Activated CD8-positive, alpha-beta T cell treated with anti-CD3 and anti-CD28 coated beads, Interleukin-2, amount 10 ng/mL, durations not matched to agents 7 days and 5 days (primary cell): ENCODE measurements around the gene PLEK2. TPM values are rescaled to one million over a fixed set of nuclear protein-coding genes. Genes with fewer than 3 reads are reported as not detected.

Experiments
- ATAC-seq: fragments of 150-1000 bp; cut with Tn5 transposase; one replicate; pipeline ENCODE4 v1.10.0; 2021; ENCODE audit warnings: moderate library complexity
- CTCF ChIA-PET: fragments of 350-600 bp; sonication (Branson Sonifier 250); formaldehyde crosslinking; loops from one replicate; lab custom pipeline; 2021; ENCODE audit warnings: antibody characterized with exemption; lab: Charles Lee
- POLR2A ChIA-PET: fragments of 350-600 bp; sonication (Branson Sonifier 250); formaldehyde crosslinking; loops from one replicate; lab custom pipeline; 2021; ENCODE audit warnings: antibody characterized with exemption; lab: Charles Lee
- DNase-seq: peaks from one replicate; pipeline ENCODE4 v3.0.0-alpha.2; 2020
- H3K27ac Mint-ChIP-seq: one replicate; pipeline ENCODE4 v1.8.0; 2021; ENCODE audit warnings: mild to moderate bottlenecking, mixed read lengths
- H3K27me3 Mint-ChIP-seq: one replicate; pipeline ENCODE4 v1.8.0; 2021; ENCODE audit warnings: low read depth, mixed read lengths
- H3K36me3 Mint-ChIP-seq: one replicate; pipeline ENCODE4 v1.8.0; 2021; ENCODE audit warnings: low read depth, mixed read lengths
- H3K4me1 Mint-ChIP-seq: one replicate; pipeline ENCODE4 v1.8.0; 2021; ENCODE audit warnings: low read depth, mixed read lengths
- H3K4me3 Mint-ChIP-seq: one replicate; pipeline ENCODE4 v1.8.0; 2021; ENCODE audit warnings: mild to moderate bottlenecking, mixed read lengths
- H3K9me3 Mint-ChIP-seq: one replicate; pipeline ENCODE4 v1.8.0; 2022; ENCODE audit warnings: mixed read lengths; ENCODE audit not compliant: insufficient read depth
- total RNA-seq, 2 experiments: library from RNA; stranded (reverse); gene quantifications; one replicate each; pipeline ENCODE4 v1.2.3, GENCODE V29; 2021

PLEK2 gene
- total RNA-seq, 2 experiments from 2014 or later = not detected

GRCh38 chr14:67395876-67396189 lies 16.1 kb downstream of the PLEK2 start:
- Mint-ChIP-seq H3K9me3 (no peaks in the 10 kb centered on the region), H3K36me3 (no peaks in the 10 kb centered on the region), H3K27me3 (peaks cover 10% of the 10 kb centered on the region), H3K27ac (no peak overlapping the region), H3K4me3 (no peak overlapping the region), H3K4me1 (peaks cover 3% of the 10 kb centered on the region)
- no peak for DNase-seq
- no peak for ATAC-seq
- POLR2A ChIA-PET = no interaction called here
- CTCF ChIA-PET = no interaction called here

- no peak overlapping the region for H3K4me3 Mint-ChIP-seq
- H3K27me3 Mint-ChIP-seq = peaks cover 8% of the 10 kb centered on the region
- H3K4me1 Mint-ChIP-seq = peaks cover 3% of the 10 kb centered on the region
- ChIA-PET CTCF (no interaction called here), POLR2A (no interaction called here)
- DNase-seq (no peak), ATAC-seq (no peak)
- no peaks in the 10 kb centered on the region for H3K9me3 Mint-ChIP-seq
- H3K36me3 Mint-ChIP-seq = no peaks in the 10 kb centered on the region
- H3K27ac Mint-ChIP-seq = no peak overlapping the region
Observed at GRCh38 chr14:67395086-67395875, 16.7 kb downstream of the PLEK2 start.

GRCh38 chr14:67393689-67394088 lies 18.3 kb downstream of the PLEK2 start:
- Mint-ChIP-seq H3K27me3 (peaks cover 3% of the 10 kb centered on the region), H3K36me3 (no peaks in the 10 kb centered on the region)

GRCh38 chr14:67392800-67393199 lies 19.2 kb downstream of the PLEK2 start:
- DNase-seq (no peak), ATAC-seq (no peak)
- Mint-ChIP-seq H3K27ac (no peak overlapping the region), H3K27me3 (peaks cover 3% of the 10 kb centered on the region), H3K4me3 (no peak overlapping the region), H3K36me3 (no peaks in the 10 kb centered on the region), H3K4me1 (peaks cover 3% of the 10 kb centered on the region), H3K9me3 (no peaks in the 10 kb centered on the region)
- POLR2A ChIA-PET = no interaction called here
- CTCF ChIA-PET = no interaction called here

More at GRCh38 chr14:67393689-67394088, 18.3 kb downstream of the PLEK2 start:
- POLR2A ChIA-PET = no interaction called here
- DNase-seq (no peak), ATAC-seq (no peak)
- Mint-ChIP-seq H3K9me3 (no peaks in the 10 kb centered on the region), H3K27ac (no peak overlapping the region), H3K4me1 (peaks cover 3% of the 10 kb centered on the region), H3K4me3 (no peak overlapping the region)
- CTCF ChIA-PET = no interaction called here

GRCh38 chr14:67392123-67392522 lies 19.8 kb downstream of the PLEK2 start:
- H3K27ac Mint-ChIP-seq = no peak overlapping the region

GRCh38 chr14:67391268-67391667 lies 20.7 kb downstream of the PLEK2 start:
- Mint-ChIP-seq H3K9me3 (no peaks in the 10 kb centered on the region), H3K4me3 (no peak overlapping the region), H3K27me3 (no peaks in the 10 kb centered on the region), H3K36me3 (peaks cover 12% of the 10 kb centered on the region), H3K27ac (no peak overlapping the region), H3K4me1 (peaks cover 3% of the 10 kb centered on the region)
- ChIA-PET POLR2A (no interaction called here), CTCF (interaction anchor here (0.6 to 0.9 kb wide), 2 partner anchors 180 to 190 kb away, joined by 3 read pairs; no protein-coding TSS in a partner anchor)
- ATAC-seq (no peak), DNase-seq (no peak)

More at GRCh38 chr14:67392123-67392522, 19.8 kb downstream of the PLEK2 start:
- Mint-ChIP-seq H3K4me1 (peaks cover 3% of the 10 kb centered on the region), H3K27me3 (peaks cover under 1% of the 10 kb centered on the region), H3K9me3 (no peaks in the 10 kb centered on the region), H3K4me3 (no peak overlapping the region), H3K36me3 (peaks cover 4% of the 10 kb centered on the region)
- POLR2A ChIA-PET = no interaction called here
- no peak for ATAC-seq
- no peak for DNase-seq
- CTCF ChIA-PET = no interaction called here

GRCh38 chr14:67389811-67390534 lies 22.0 kb downstream of the PLEK2 start:
- Mint-ChIP-seq H3K4me1 (peaks cover 3% of the 10 kb centered on the region), H3K9me3 (no peaks in the 10 kb centered on the region), H3K36me3 (peaks cover 22% of the 10 kb centered on the region), H3K4me3 (no peak overlapping the region), H3K27me3 (no peaks in the 10 kb centered on the region), H3K27ac (no peak overlapping the region)
- ChIA-PET CTCF (interaction anchor here (1.0 kb wide), 1 partner anchor 30 kb away, joined by 3 read pairs; the partner anchor contains the start of genes ATP6V1D and EIF2S1), POLR2A (no interaction called here)
- ATAC-seq (no peak), DNase-seq (no peak)

GRCh38 chr14:67389275-67389674 lies 22.7 kb downstream of the PLEK2 start:
- CTCF ChIA-PET = no interaction called here
- no peak for DNase-seq
- H3K27ac Mint-ChIP-seq = no peak overlapping the region
- H3K4me3 Mint-ChIP-seq = no peak overlapping the region
- peaks cover 3% of the 10 kb centered on the region for H3K4me1 Mint-ChIP-seq
- no peak for ATAC-seq
- H3K36me3 Mint-ChIP-seq = peaks cover 29% of the 10 kb centered on the region
- H3K27me3 Mint-ChIP-seq = no peaks in the 10 kb centered on the region
- POLR2A ChIA-PET = no interaction called here
- no peaks in the 10 kb centered on the region for H3K9me3 Mint-ChIP-seq

GRCh38 chr14:67387195-67387594 lies 24.8 kb downstream of the PLEK2 start:
- Mint-ChIP-seq H3K9me3 (no peaks in the 10 kb centered on the region), H3K4me1 (peaks cover 3% of the 10 kb centered on the region), H3K27me3 (no peaks in the 10 kb centered on the region), H3K4me3 (no peak overlapping the region), H3K36me3 (peaks cover 43% of the 10 kb centered on the region), H3K27ac (no peak overlapping the region)
- no peak for ATAC-seq
- ChIA-PET CTCF (interaction anchor here (1.8 kb wide), 1 partner anchor 27 kb away, joined by 8 read pairs; the partner anchor contains the start of genes ATP6V1D and EIF2S1), POLR2A (no interaction called here)
- no peak for DNase-seq

- Mint-ChIP-seq H3K36me3 (peaks cover 53% of the 10 kb centered on the region), H3K27ac (peak overlapping the region; percentile 55), H3K4me1 (no peaks in the 10 kb centered on the region), H3K27me3 (no peaks in the 10 kb centered on the region), H3K4me3 (no peak overlapping the region), H3K9me3 (no peaks in the 10 kb centered on the region)
- CTCF ChIA-PET = interaction anchor here (0.8 to 1.4 kb wide), 3 partner anchors 9 to 29 kb away, joined by 3 read pairs; partner anchors contain the start of gene EIF2S1
- ATAC-seq (no peak), DNase-seq (no peak)
- POLR2A ChIA-PET = no interaction called here
Observed at GRCh38 chr14:67385618-67386017, 26.3 kb downstream of the PLEK2 start.

- Mint-ChIP-seq H3K36me3 (peaks cover 58% of the 10 kb centered on the region), H3K27ac (no peak overlapping the region), H3K4me1 (no peaks in the 10 kb centered on the region), H3K27me3 (no peaks in the 10 kb centered on the region), H3K9me3 (no peaks in the 10 kb centered on the region), H3K4me3 (no peak overlapping the region)
- no peak for ATAC-seq
- ChIA-PET POLR2A (no interaction called here), CTCF (interaction anchor here (1.2 to 1.4 kb wide), 3 partner anchors 25 to 43 kb away, joined by 3 read pairs; partner anchors contain the start of gene EIF2S1)
- DNase-seq = no peak
Observed at GRCh38 chr14:67385120-67385519, 26.8 kb downstream of the PLEK2 start.

- DNase-seq (no peak), ATAC-seq (no peak)
- Mint-ChIP-seq H3K4me1 (peaks cover 3% of the 10 kb centered on the region), H3K27me3 (no peaks in the 10 kb centered on the region), H3K4me3 (no peak overlapping the region), H3K9me3 (no peaks in the 10 kb centered on the region), H3K36me3 (peaks cover 68% of the 10 kb centered on the region), H3K27ac (no peak overlapping the region)
- CTCF ChIA-PET = no interaction called here
- POLR2A ChIA-PET = no interaction called here
Observed at GRCh38 chr14:67377916-67378315, 34.0 kb downstream of the PLEK2 start.
